Gastrocnemius medialis (tissue), 4 donors: ENCODE results near the gene IFIT1.

Source experiments
- CTCF ChIP-seq, 5 experiments: fragments of 450-650 bp in 3 of 5; fragments of 200-600 bp in 2 of 5; sonication (generic) in 2 of 5; IDR thresholded peaks in 4 of 5; conservative IDR thresholded peaks in 1 of 5; 1 replicate in 4 of 5; 2 replicates in 1 of 5; pipeline ENCODE4 v1.5.1; 2016 to 2019; ENCODE audit warnings: antibody characterized with exemption in 5 of 5, mild to moderate bottlenecking in 3 of 5, moderate library complexity in 3 of 5
- POLR2A ChIP-seq, 2 donors: fragments of 450-650 bp; IDR thresholded peaks; one replicate each; pipeline ENCODE4 v1.6.1; 2017; ENCODE audit warnings: antibody characterized with exemption in 2 of 2, mild to moderate bottlenecking in 2 of 2, moderate library complexity in 2 of 2

GRCh38 chr10:89357096-89357495, 35.3 kb upstream of the IFIT1 start:
- TF ChIP-seq CTCF (IDR thresholded peaks at IDR 0.05 in 4 of 5, conservative IDR thresholded peaks at IDR 0.05 in 1 of 5) (no peak), POLR2A (IDR thresholded peaks at IDR 0.05) (no peak)
